GM23338 (cell line): ENCODE measurements around the gene UMOD. TPM values are rescaled to one million over a fixed set of nuclear protein-coding genes. Genes with fewer than 3 reads are reported as not detected.

ENCODE experiments used
- ATAC-seq: fragments of 200-7000 bp; cut with Tn5 transposase; 3 replicates; pipeline ENCODE4 v1.9.1; 2020
- DNase-seq: peaks from one replicate; pipeline ENCODE4 v3.0.0-alpha.2; 2015; ENCODE audit warnings: low spot score
- H2AFZ ChIP-seq: fragments of 200-600 bp; sonication (generic); 2 replicates; pipeline ENCODE4 v1.8.0; 2016; ENCODE audit warnings: antibody characterized with exemption, mild to moderate bottlenecking, moderate library complexity
- H3F3A ChIP-seq: fragments of 200-600 bp; sonication (generic); replicated peaks from 2 replicates; pipeline ENCODE4 v1.8.0; 2017; ENCODE audit warnings: antibody characterized with exemption, mixed run types, low read depth
- H3K27ac ChIP-seq: fragments of 200-600 bp; sonication (generic); 2 replicates; pipeline ENCODE4 v1.6.1; 2016; ENCODE audit warnings: low read depth
- H3K27me3 ChIP-seq: fragments of 200-600 bp; sonication (generic); 2 replicates; pipeline ENCODE4 v1.8.0; 2016; ENCODE audit warnings: mild to moderate bottlenecking, mixed run types, moderate library complexity; ENCODE audit not compliant: insufficient read depth
- H3K36me3 ChIP-seq: fragments of 200-600 bp; sonication (generic); 2 replicates; pipeline ENCODE4 v1.8.0; 2016; ENCODE audit warnings: mild to moderate bottlenecking; ENCODE audit not compliant: insufficient read depth
- H3K4me1 ChIP-seq: fragments of 200-600 bp; sonication (generic); 2 replicates; pipeline ENCODE4 v1.8.0; 2016; ENCODE audit warnings: mild to moderate bottlenecking, moderate library complexity; ENCODE audit not compliant: insufficient read depth
- H3K4me2 ChIP-seq: fragments of 200-600 bp; sonication (generic); 2 replicates; pipeline ENCODE4 v1.7.1; 2017; ENCODE audit warnings: mixed run types
- H3K4me3 ChIP-seq: fragments of 200-600 bp; sonication (generic); 2 replicates; pipeline ENCODE4 v1.6.1; 2016; ENCODE audit warnings: mixed run types
- H3K79me2 ChIP-seq: fragments of 200-600 bp; sonication (generic); replicated peaks from 2 replicates; pipeline ENCODE4 v1.8.0; 2017; ENCODE audit warnings: mild to moderate bottlenecking; ENCODE audit not compliant: insufficient read depth
- H3K9me2 ChIP-seq: fragments of 200-600 bp; sonication (generic); 2 replicates; pipeline ENCODE4 v1.8.0; 2017; ENCODE audit not compliant: insufficient read depth
- H4K20me1 ChIP-seq: fragments of 200-600 bp; sonication (generic); replicated peaks from 2 replicates; pipeline ENCODE4 v1.8.0; 2017; ENCODE audit warnings: mild to moderate bottlenecking; ENCODE audit not compliant: insufficient read depth
- H3K27ac Mint-ChIP-seq: 2 replicates; pipeline ENCODE4 v1.8.0; 2020; ENCODE audit warnings: inconsistent platforms, mild to moderate bottlenecking, moderate library complexity, mixed read lengths
- H3K27me3 Mint-ChIP-seq: 3 replicates; pipeline ENCODE4 v1.8.0; 2022; ENCODE audit warnings: low read depth, mild to moderate bottlenecking, moderate library complexity, mixed read lengths, inconsistent platforms; ENCODE audit not compliant: insufficient read depth, poor library complexity
- H3K36me3 Mint-ChIP-seq: 3 replicates; pipeline ENCODE4 v1.8.0; 2021; ENCODE audit warnings: low read depth, mild to moderate bottlenecking, inconsistent platforms, moderate library complexity, mixed read lengths
- H3K4me1 Mint-ChIP-seq: 3 replicates; pipeline ENCODE4 v1.8.0; 2020; ENCODE audit warnings: mild to moderate bottlenecking, inconsistent platforms, mixed read lengths
- H3K4me3 Mint-ChIP-seq: 3 replicates; pipeline ENCODE4 v1.8.0; 2021; ENCODE audit warnings: moderate library complexity, mild to moderate bottlenecking, inconsistent platforms, mixed read lengths
- H3K9me3 Mint-ChIP-seq: 3 replicates; pipeline ENCODE4 v1.8.0; 2020; ENCODE audit warnings: moderate library complexity, mild to moderate bottlenecking, inconsistent platforms, mixed read lengths
- CREB1 ChIP-seq: fragments of 250-450 bp; sonication (Bioruptor Pico); IDR thresholded peaks from 2 replicates; pipeline ENCODE4 v1.5.0; 2020; ENCODE audit warnings: low read depth, mild to moderate bottlenecking, moderate library complexity
- CTCF ChIP-seq, 2 experiments: fragments of 200-600 bp in 1 of 2; sonication (generic) in 1 of 2; conservative IDR thresholded peaks; 2 replicates each; pipeline versions ENCODE4 v1.5.1 to v1.6.1; 2016 to 2017; ENCODE audit warnings: antibody characterized with exemption in 2 of 2, low read depth in 2 of 2, mild to moderate bottlenecking in 2 of 2, moderate library complexity in 1 of 2
- ETS1 ChIP-seq: IDR thresholded peaks from 2 replicates; pipeline ENCODE4 v1.6.1; 2016; ENCODE audit warnings: antibody characterized with exemption
- EZH2 ChIP-seq: fragments of 200-600 bp; sonication (generic); IDR thresholded peaks from one replicate; pipeline ENCODE4 v1.8.0; 2017; ENCODE audit warnings: antibody characterized with exemption, mild to moderate bottlenecking, low read depth; ENCODE audit not compliant: unreplicated experiment
- EZH2phosphoT487 ChIP-seq: fragments of 200-600 bp; sonication (generic); IDR thresholded peaks from one replicate; pipeline ENCODE4 v1.8.1; 2018; ENCODE audit warnings: antibody characterized with exemption; ENCODE audit not compliant: unreplicated experiment
- JUNB ChIP-seq: IDR thresholded peaks from one replicate; pipeline ENCODE4 v1.6.1; 2016; ENCODE audit warnings: antibody characterized with exemption; ENCODE audit not compliant: unreplicated experiment
- NANOG ChIP-seq: IDR thresholded peaks from 2 replicates; pipeline ENCODE4 v1.6.1; 2016; ENCODE audit warnings: antibody characterized with exemption, borderline replicate concordance
- POLR2AphosphoS5 ChIP-seq: IDR thresholded peaks from 2 replicates; pipeline ENCODE4 v1.6.1; 2016; ENCODE audit warnings: antibody characterized with exemption, low read depth
- REST ChIP-seq: IDR thresholded peaks from one replicate; pipeline ENCODE4 v1.6.1; 2018; ENCODE audit warnings: antibody characterized with exemption; ENCODE audit not compliant: unreplicated experiment
- STAT1 ChIP-seq: IDR thresholded peaks from one replicate; pipeline ENCODE4 v1.6.1; 2016; ENCODE audit warnings: antibody characterized with exemption; ENCODE audit not compliant: unreplicated experiment
- ZNF114 ChIP-seq: fragments of 250-450 bp; sonication (Bioruptor Pico); IDR thresholded peaks from 2 replicates; pipeline ENCODE4 v1.5.0; 2020; ENCODE audit warnings: mild to moderate bottlenecking, moderate library complexity
- ZNF331 ChIP-seq: fragments of 250-450 bp; sonication (Bioruptor Pico); IDR thresholded peaks from 2 replicates; pipeline ENCODE4 v1.5.0; 2020; ENCODE audit warnings: low read depth, mild to moderate bottlenecking, moderate library complexity
- polyA plus RNA-seq: library from polyadenylated mRNA; unstranded; fragments of >200 nt; fragmentation: Nextera tagmentation; extraction: Ambion mirVana; gene quantifications from 2 replicates; pipeline ENCODE4 v1.2.1, GENCODE V29; 2016
- total RNA-seq: library from RNA; depleted of rRNA; stranded (reverse); fragments of >200 nt; shearing (Covaris generic); gene quantifications from 2 replicates; pipeline ENCODE4 v1.2.3, GENCODE V29; 2014

The UMOD gene
- total and polyA plus RNA-seq, 2 experiments from 2014 or later = not detected

GRCh38 chr16:20310421-20311395 lies 41.8 kb downstream of the UMOD start (continued):
- no peak for TF ChIP-seq POLR2AphosphoS5
- no peak for TF ChIP-seq STAT1
- TF ChIP-seq EZH2 = no peak
- no peak for TF ChIP-seq REST

GRCh38 chr16:20309786-20310185 lies 42.7 kb downstream of the UMOD start:
- no peaks in the 10 kb centered on the region for H3F3A ChIP-seq
- no peak overlapping the region for H3K4me3 Mint-ChIP-seq
- no peak overlapping the region for H2AFZ ChIP-seq
- DNase-seq = no peak
- H3K4me1 ChIP-seq = no peaks in the 10 kb centered on the region
- no peak overlapping the region for H3K4me3 ChIP-seq
- no peak for ATAC-seq
- H3K9me3 Mint-ChIP-seq = no peaks in the 10 kb centered on the region
- no peak overlapping the region for H3K27ac Mint-ChIP-seq
- H3K27ac ChIP-seq = no peak overlapping the region
- peaks cover 5% of the 10 kb centered on the region for H3K9me2 ChIP-seq
- H3K4me2 ChIP-seq = no peak overlapping the region
- H3K27me3 Mint-ChIP-seq = peaks cover 2% of the 10 kb centered on the region
- H3K36me3 ChIP-seq = no peaks in the 10 kb centered on the region
- H3K27me3 ChIP-seq = no peaks in the 10 kb centered on the region
- no peaks in the 10 kb centered on the region for H3K36me3 Mint-ChIP-seq
- no peaks in the 10 kb centered on the region for H3K4me1 Mint-ChIP-seq
- H4K20me1 ChIP-seq = no peaks in the 10 kb centered on the region
- H3K79me2 ChIP-seq = no peaks in the 10 kb centered on the region
- TF ChIP-seq ETS1 (no peak), EZH2 (no peak), ZNF114 (CRISPR knock-in tag) (no peak), EZH2phosphoT487 (no peak), POLR2AphosphoS5 (no peak), JUNB (no peak), NANOG (no peak), CTCF (conservative IDR thresholded peaks at IDR 0.05; ENCODE audit: low read depth in 2 of 2) (no peak), CREB1 (CRISPR knock-in tag) (no peak), ZNF331 (CRISPR knock-in tag) (no peak)
